WTC11 (cell line): ENCODE data around the gene THRA. TPM values are rescaled to one million over a fixed set of nuclear protein-coding genes. Genes with fewer than 3 reads are reported as not detected.

Experiments used
- ATAC-seq: fragments of 200-7000 bp; cut with Tn5 transposase; 2 replicates; pipeline ENCODE4 v1.10.0; 2021; ENCODE audit warnings: mild to moderate bottlenecking, moderate library complexity
- CTCF ChIA-PET: fragments of 300-600 bp; sonication (Branson Sonifier 250); formaldehyde crosslinking; loops from one replicate; lab custom pipeline; 2021; ENCODE audit warnings: antibody characterized with exemption; lab: Charles Lee
- POLR2A ChIA-PET: fragments of 350-600 bp; sonication (Branson Sonifier 250); formaldehyde crosslinking; loops from one replicate; lab custom pipeline; 2021; ENCODE audit warnings: antibody characterized with exemption; lab: Charles Lee
- DNase-seq: peaks from one replicate; pipeline ENCODE4 v3.0.0; 2021; ENCODE audit warnings: low spot score
- H3K27ac Mint-ChIP-seq: 2 replicates; pipeline ENCODE4 v1.8.0; 2021; ENCODE audit warnings: mixed read lengths
- H3K27me3 Mint-ChIP-seq: 2 replicates; pipeline ENCODE4 v1.8.0; 2021; ENCODE audit warnings: low read depth, mild to moderate bottlenecking, moderate library complexity, mixed read lengths
- H3K36me3 Mint-ChIP-seq: 2 replicates; pipeline ENCODE4 v1.8.0; 2021; ENCODE audit warnings: mixed read lengths
- H3K4me1 Mint-ChIP-seq: 2 replicates; pipeline ENCODE4 v1.8.0; 2022; ENCODE audit warnings: mixed read lengths
- H3K4me3 Mint-ChIP-seq: 2 replicates; pipeline ENCODE4 v1.8.0; 2021; ENCODE audit warnings: mild to moderate bottlenecking, moderate library complexity, mixed read lengths
- H3K9me3 Mint-ChIP-seq: 2 replicates; pipeline ENCODE4 v1.8.0; 2021; ENCODE audit warnings: mixed read lengths
- ATF1 ChIP-seq: sonication (generic); formaldehyde crosslinking; IDR thresholded peaks from 2 replicates; pipeline ENCODE4 v1.8.1; 2023; ENCODE audit warnings: mild to moderate bottlenecking, moderate library complexity, missing genetic modification reagents
- ELF4 ChIP-seq: sonication (generic); formaldehyde crosslinking; IDR thresholded peaks from 2 replicates; pipeline ENCODE4 v1.8.1; 2022; ENCODE audit warnings: low read depth, mild to moderate bottlenecking, moderate library complexity, missing genetic modification reagents
- FOXK1 ChIP-seq: sonication (generic); formaldehyde crosslinking; IDR thresholded peaks from 2 replicates; pipeline ENCODE4 v1.8.0; 2022; ENCODE audit warnings: mild to moderate bottlenecking, moderate library complexity, missing genetic modification reagents
- GABPB1 ChIP-seq: sonication (generic); formaldehyde crosslinking; IDR thresholded peaks from 2 replicates; pipeline ENCODE4 v1.8.1; 2023; ENCODE audit warnings: mild to moderate bottlenecking, missing genetic modification reagents
- JUN ChIP-seq: sonication (generic); formaldehyde crosslinking; IDR thresholded peaks from 2 replicates; pipeline ENCODE4 v1.8.0; 2023; ENCODE audit warnings: mild to moderate bottlenecking, missing genetic modification reagents
- NR3C1 ChIP-seq: sonication (generic); formaldehyde crosslinking; conservative IDR thresholded peaks from 2 replicates; pipeline ENCODE4 v1.8.1; 2023; ENCODE audit warnings: low read depth, mild to moderate bottlenecking, missing genetic modification reagents
- OVOL2 ChIP-seq: fragments of 250-450 bp; sonication (Bioruptor Pico); IDR thresholded peaks from 2 replicates; pipeline ENCODE4 v1.9.0; 2021; ENCODE audit warnings: mild to moderate bottlenecking, borderline replicate concordance
- RORB ChIP-seq: fragments of 250-450 bp; sonication (Bioruptor Pico); IDR thresholded peaks from 2 replicates; pipeline ENCODE4 v1.9.0; 2021; ENCODE audit warnings: mild to moderate bottlenecking
- TEAD4 ChIP-seq: sonication (generic); formaldehyde crosslinking; IDR thresholded peaks from 2 replicates; pipeline ENCODE4 v1.8.0; 2022; ENCODE audit warnings: mild to moderate bottlenecking, missing genetic modification reagents
- ZNF317 ChIP-seq: sonication (generic); formaldehyde crosslinking; IDR thresholded peaks from 2 replicates; pipeline ENCODE4 v1.8.1; 2023; ENCODE audit warnings: low read depth, mild to moderate bottlenecking, moderate library complexity, missing genetic modification reagents, borderline replicate concordance
- ZNF396 ChIP-seq: fragments of 250-450 bp; sonication (Bioruptor Pico); IDR thresholded peaks from 2 replicates; pipeline ENCODE4 v1.8.0; 2021; ENCODE audit warnings: mild to moderate bottlenecking, moderate library complexity, borderline replicate concordance
- ZNF423 ChIP-seq: fragments of 250-450 bp; sonication (Bioruptor Pico); IDR thresholded peaks from 2 replicates; pipeline ENCODE4 v2.1.2; 2022; ENCODE audit warnings: mild to moderate bottlenecking, moderate library complexity
- total RNA-seq: library from RNA; stranded (reverse); gene quantifications from 3 replicates; pipeline ENCODE4 v1.2.3, GENCODE V29; 2021
- TF ChIP-seq, protein P1 (sequence below): sonication (generic); formaldehyde crosslinking; IDR thresholded peaks from 2 replicates; pipeline ENCODE4 v1.8.0; 2023; ENCODE audit warnings: missing genetic modification reagents, mild to moderate bottlenecking, borderline replicate concordance
- TF ChIP-seq, protein P2 (sequence below): sonication (generic); formaldehyde crosslinking; IDR thresholded peaks from 2 replicates; pipeline ENCODE4 v1.8.1; 2023; ENCODE audit warnings: mild to moderate bottlenecking, missing genetic modification reagents, moderate library complexity
- TF ChIP-seq, protein P3 (sequence below): fragments of 250-450 bp; sonication (Bioruptor Pico); IDR thresholded peaks from 2 replicates; pipeline ENCODE4 v1.9.0; 2021; ENCODE audit warnings: moderate library complexity, mild to moderate bottlenecking, inconsistent platforms, borderline replicate concordance
- TF ChIP-seq, protein P4 (sequence below): sonication (generic); formaldehyde crosslinking; IDR thresholded peaks from 2 replicates; pipeline ENCODE4 v1.8.1; 2022; ENCODE audit warnings: low read depth, missing genetic modification reagents, borderline replicate concordance
- TF ChIP-seq, protein P5 (sequence below): sonication (generic); formaldehyde crosslinking; IDR thresholded peaks from 2 replicates; pipeline ENCODE4 v1.8.0; 2022; ENCODE audit warnings: mild to moderate bottlenecking, missing genetic modification reagents

Gene THRA
- total RNA-seq, 1 experiment from 2014 or later: 15.9 TPM

DNA sequence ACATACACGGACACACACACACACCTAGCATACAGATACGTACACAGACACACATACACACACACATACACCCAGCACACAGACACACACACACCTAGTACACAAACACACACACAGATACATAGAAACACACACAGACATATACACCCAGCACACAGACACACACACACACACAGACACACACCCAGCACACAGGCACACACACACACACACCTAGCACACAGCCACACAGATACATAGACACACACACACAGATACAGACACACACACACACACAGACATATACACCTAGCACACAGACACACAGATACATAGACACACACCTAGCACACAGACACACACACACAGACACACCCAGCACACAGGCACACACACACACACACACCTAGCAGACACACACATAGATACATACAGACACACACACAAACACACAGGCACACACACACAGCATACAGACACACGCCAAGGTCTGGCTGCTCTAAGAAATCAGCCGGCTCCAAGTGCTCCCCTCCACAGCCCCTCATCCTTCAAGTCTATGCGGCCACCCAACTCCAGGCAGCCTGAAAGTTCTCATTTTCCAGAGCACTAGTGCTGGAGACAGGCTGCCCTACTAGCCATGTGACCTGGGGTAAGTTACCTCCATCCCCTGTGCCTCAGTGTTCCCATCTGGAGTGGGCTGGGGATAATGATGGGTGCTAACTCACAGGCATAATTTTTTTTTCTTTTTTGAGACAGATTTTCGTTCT is 24.5 kb downstream of the THRA start (continued):
- TF ChIP-seq ELF4 (CRISPR knock-in tag) (no peak), NR3C1 (CRISPR knock-in tag) (no peak), FOXK1 (CRISPR knock-in tag) (no peak), ZNF396 (CRISPR knock-in tag) (no peak), GABPB1 (CRISPR knock-in tag) (no peak), TEAD4 (CRISPR knock-in tag) (no peak)
- TF ChIP-seq, protein P1, sequence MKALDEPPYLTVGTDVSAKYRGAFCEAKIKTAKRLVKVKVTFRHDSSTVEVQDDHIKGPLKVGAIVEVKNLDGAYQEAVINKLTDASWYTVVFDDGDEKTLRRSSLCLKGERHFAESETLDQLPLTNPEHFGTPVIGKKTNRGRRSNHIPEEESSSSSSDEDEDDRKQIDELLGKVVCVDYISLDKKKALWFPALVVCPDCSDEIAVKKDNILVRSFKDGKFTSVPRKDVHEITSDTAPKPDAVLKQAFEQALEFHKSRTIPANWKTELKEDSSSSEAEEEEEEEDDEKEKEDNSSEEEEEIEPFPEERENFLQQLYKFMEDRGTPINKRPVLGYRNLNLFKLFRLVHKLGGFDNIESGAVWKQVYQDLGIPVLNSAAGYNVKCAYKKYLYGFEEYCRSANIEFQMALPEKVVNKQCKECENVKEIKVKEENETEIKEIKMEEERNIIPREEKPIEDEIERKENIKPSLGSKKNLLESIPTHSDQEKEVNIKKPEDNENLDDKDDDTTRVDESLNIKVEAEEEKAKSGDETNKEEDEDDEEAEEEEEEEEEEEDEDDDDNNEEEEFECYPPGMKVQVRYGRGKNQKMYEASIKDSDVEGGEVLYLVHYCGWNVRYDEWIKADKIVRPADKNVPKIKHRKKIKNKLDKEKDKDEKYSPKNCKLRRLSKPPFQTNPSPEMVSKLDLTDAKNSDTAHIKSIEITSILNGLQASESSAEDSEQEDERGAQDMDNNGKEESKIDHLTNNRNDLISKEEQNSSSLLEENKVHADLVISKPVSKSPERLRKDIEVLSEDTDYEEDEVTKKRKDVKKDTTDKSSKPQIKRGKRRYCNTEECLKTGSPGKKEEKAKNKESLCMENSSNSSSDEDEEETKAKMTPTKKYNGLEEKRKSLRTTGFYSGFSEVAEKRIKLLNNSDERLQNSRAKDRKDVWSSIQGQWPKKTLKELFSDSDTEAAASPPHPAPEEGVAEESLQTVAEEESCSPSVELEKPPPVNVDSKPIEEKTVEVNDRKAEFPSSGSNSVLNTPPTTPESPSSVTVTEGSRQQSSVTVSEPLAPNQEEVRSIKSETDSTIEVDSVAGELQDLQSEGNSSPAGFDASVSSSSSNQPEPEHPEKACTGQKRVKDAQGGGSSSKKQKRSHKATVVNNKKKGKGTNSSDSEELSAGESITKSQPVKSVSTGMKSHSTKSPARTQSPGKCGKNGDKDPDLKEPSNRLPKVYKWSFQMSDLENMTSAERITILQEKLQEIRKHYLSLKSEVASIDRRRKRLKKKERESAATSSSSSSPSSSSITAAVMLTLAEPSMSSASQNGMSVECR (CRISPR knock-in tag): no peak

DNA sequence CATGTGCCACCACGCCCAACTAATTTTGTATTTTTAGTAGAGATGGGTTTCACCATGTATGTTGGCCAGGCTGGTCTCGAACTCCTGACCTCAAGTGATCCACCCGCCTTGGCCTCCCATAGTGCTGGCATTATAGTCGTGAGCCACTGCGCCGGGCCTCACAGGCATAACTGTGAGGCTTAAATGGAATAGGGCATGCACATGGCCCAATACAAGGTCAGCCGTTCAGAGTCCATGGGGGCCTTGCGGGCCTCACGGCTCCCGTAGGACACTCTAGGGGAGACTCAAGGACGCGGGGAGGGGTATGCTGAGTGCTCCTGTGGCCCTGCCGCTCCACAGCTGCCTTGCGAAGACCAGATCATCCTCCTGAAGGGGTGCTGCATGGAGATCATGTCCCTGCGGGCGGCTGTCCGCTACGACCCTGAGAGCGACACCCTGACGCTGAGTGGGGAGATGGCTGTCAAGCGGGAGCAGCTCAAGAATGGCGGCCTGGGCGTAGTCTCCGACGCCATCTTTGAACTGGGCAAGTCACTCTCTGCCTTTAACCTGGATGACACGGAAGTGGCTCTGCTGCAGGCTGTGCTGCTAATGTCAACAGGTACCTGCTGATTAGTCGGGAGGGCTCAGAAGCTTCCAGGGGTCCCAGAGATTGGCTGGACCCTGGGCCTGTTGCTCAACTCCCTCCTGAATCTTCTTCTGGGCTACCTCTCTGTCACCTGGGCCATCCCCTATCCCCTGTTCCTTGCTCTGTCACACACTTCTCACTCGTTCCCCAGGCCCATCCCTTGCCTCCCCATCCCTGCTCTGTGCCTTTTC is 25.3 kb downstream of the THRA start:
- H3K27me3 Mint-ChIP-seq: no peaks in the 10 kb centered on the region
- ATAC-seq: no peak
- H3K9me3 Mint-ChIP-seq: no peaks in the 10 kb centered on the region
- TF ChIP-seq ZNF317 (CRISPR knock-in tag) (peak; percentile 16; the same call in 1 of the 2 replicates), JUN (CRISPR knock-in tag) (no peak)
- POLR2A ChIA-PET: interaction anchor here (1.0 to 1.1 kb wide), 2 partner anchors 13 to 15 kb away, joined by 3 read pairs; no protein-coding TSS in a partner anchor
- DNase-seq: no peak
- H3K36me3 Mint-ChIP-seq: peaks cover 10% of the 10 kb centered on the region; the same call in 1 of the 2 replicates
- H3K4me3 Mint-ChIP-seq: no peak overlapping the region
- no peak overlapping the region for H3K27ac Mint-ChIP-seq
- peaks cover 23% of the 10 kb centered on the region for H3K4me1 Mint-ChIP-seq
- CTCF ChIA-PET: interaction anchor here (1.0 to 3.9 kb wide), 7 partner anchors 15 to 74 kb away, joined by 4 to 25 read pairs (median 6); partner anchors contain the start of gene MED24

DNA sequence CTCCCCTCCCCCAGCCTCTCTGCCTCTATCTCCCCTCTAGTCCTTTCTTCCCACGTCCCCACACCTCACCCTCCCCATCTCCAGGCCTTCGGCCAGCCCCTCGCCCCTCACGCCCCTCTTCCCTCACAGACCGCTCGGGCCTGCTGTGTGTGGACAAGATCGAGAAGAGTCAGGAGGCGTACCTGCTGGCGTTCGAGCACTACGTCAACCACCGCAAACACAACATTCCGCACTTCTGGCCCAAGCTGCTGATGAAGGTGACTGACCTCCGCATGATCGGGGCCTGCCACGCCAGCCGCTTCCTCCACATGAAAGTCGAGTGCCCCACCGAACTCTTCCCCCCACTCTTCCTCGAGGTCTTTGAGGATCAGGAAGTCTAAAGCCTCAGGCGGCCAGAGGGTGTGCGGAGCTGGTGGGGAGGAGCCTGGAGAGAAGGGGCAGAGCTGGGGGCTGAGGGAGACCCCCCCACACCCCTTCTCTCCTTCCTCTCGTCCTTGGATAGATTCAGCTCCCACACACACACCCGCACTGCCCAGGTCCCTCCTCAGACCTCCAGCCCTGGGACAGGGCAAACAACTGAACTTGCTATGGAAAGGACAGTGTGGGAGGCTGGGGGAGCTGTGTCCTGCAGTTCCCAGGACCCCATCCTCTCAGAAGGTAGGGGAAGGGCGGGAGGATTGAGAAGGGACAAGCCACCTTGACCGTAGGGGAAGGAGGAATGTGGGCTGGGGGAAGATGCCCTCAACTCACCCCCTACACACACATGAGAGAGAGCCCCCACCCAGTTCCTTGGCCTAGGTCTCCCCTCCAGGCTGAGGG is 26.5 kb downstream of the THRA start:
- peaks cover 21% of the 10 kb centered on the region for H3K36me3 Mint-ChIP-seq
- H3K4me3 Mint-ChIP-seq: no peak overlapping the region
- DNase-seq: no peak
- peak overlapping the region; percentile 85; the same call in 1 of the 2 replicates for H3K27ac Mint-ChIP-seq
- TF ChIP-seq ATF1 (CRISPR knock-in tag) (no peak), ELF4 (CRISPR knock-in tag) (no peak), OVOL2 (CRISPR knock-in tag) (no peak), ZNF423 (CRISPR knock-in tag) (no peak), RORB (CRISPR knock-in tag) (no peak)
- TF ChIP-seq, protein P2, sequence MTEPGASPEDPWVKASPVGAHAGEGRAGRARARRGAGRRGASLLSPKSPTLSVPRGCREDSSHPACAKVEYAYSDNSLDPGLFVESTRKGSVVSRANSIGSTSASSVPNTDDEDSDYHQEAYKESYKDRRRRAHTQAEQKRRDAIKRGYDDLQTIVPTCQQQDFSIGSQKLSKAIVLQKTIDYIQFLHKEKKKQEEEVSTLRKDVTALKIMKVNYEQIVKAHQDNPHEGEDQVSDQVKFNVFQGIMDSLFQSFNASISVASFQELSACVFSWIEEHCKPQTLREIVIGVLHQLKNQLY (CRISPR knock-in tag): no peak
- TF ChIP-seq, protein P3, sequence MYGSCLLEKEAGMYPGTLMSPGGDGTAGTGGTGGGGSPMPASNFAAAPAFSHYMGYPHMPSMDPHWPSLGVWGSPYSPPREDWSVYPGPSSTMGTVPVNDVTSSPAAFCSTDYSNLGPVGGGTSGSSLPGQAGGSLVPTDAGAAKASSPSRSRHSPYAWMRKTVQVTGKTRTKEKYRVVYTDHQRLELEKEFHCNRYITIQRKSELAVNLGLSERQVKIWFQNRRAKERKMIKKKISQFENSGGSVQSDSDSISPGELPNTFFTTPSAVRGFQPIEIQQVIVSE (CRISPR knock-in tag): no peak
- TF ChIP-seq, protein P4, sequence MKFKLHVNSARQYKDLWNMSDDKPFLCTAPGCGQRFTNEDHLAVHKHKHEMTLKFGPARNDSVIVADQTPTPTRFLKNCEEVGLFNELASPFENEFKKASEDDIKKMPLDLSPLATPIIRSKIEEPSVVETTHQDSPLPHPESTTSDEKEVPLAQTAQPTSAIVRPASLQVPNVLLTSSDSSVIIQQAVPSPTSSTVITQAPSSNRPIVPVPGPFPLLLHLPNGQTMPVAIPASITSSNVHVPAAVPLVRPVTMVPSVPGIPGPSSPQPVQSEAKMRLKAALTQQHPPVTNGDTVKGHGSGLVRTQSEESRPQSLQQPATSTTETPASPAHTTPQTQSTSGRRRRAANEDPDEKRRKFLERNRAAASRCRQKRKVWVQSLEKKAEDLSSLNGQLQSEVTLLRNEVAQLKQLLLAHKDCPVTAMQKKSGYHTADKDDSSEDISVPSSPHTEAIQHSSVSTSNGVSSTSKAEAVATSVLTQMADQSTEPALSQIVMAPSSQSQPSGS (CRISPR knock-in tag): no peak
- TF ChIP-seq, protein P5, sequence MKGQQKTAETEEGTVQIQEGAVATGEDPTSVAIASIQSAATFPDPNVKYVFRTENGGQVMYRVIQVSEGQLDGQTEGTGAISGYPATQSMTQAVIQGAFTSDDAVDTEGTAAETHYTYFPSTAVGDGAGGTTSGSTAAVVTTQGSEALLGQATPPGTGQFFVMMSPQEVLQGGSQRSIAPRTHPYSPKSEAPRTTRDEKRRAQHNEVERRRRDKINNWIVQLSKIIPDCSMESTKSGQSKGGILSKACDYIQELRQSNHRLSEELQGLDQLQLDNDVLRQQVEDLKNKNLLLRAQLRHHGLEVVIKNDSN: no peak
- CTCF ChIA-PET: interaction anchor here (1.0 to 3.9 kb wide), 18 partner anchors 10 to 228 kb away, joined by 3 to 25 read pairs (median 4); partner anchors contain the start of gene MED24
- ATAC-seq: no peak
- POLR2A ChIA-PET: interaction anchor here (0.5 kb wide), 1 partner anchor 199 kb away, joined by 4 read pairs; no protein-coding TSS in a partner anchor
- H3K4me1 Mint-ChIP-seq: peaks cover 23% of the 10 kb centered on the region
- no peaks in the 10 kb centered on the region for H3K27me3 Mint-ChIP-seq
- H3K9me3 Mint-ChIP-seq: no peaks in the 10 kb centered on the region
